ENCODE results near the gene IGSF3. TPM values are rescaled to one million over a fixed set of nuclear protein-coding genes. Genes with fewer than 3 reads are reported as not detected.

IGSF3 gene
- total RNA-seq, 1 donor from 2014 or later: 3.8 TPM

- DNase-seq (ENCODE audit: low read depth): no peak
Measured at GRCh38 chr1:116561563-116561962, 106.0 kb downstream of the IGSF3 start.

- no peak for DNase-seq (ENCODE audit: low read depth)
Measured at GRCh38 chr1:116560704-116561490, 106.6 kb downstream of the IGSF3 start.

GRCh38 chr1:116559304-116559761, 108.2 kb downstream of the IGSF3 start:
- no peak for DNase-seq (ENCODE audit: low read depth)

GRCh38 chr1:116558571-116558970, 109.0 kb downstream of the IGSF3 start:
- DNase-seq (ENCODE audit: low read depth): no peak

DNA sequence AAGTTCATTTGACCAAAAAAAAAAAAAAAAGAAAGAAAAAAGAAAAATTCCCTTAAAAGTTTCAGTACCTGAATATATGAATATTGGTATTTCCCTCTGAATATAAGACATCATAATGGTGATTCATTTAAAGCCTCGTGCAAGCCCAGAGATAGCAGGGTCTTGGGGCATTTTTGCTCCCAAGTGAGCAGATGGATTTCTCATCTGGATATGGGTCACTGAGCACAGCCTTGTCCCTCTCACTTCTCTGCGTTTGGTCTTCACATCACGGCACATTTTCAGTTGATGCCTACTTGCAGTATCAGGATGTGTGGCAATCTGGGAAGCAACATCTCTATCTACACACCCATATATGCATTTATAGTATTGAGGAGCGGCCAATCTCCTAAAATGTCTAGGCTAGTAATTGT, 109.4 kb downstream of the IGSF3 start:
- no peak for DNase-seq (ENCODE audit: low read depth)

- no peak for DNase-seq (ENCODE audit: low read depth)
Measured at GRCh38 chr1:116557323-116557878, 110.1 kb downstream of the IGSF3 start.

- peak; percentile 88 for DNase-seq (ENCODE audit: low read depth)
Measured at GRCh38 chr1:116556289-116557006, 111.1 kb downstream of the IGSF3 start.

- no peak for DNase-seq (ENCODE audit: low read depth)
Measured at GRCh38 chr1:116554924-116555323, 112.6 kb downstream of the IGSF3 start.

DNA sequence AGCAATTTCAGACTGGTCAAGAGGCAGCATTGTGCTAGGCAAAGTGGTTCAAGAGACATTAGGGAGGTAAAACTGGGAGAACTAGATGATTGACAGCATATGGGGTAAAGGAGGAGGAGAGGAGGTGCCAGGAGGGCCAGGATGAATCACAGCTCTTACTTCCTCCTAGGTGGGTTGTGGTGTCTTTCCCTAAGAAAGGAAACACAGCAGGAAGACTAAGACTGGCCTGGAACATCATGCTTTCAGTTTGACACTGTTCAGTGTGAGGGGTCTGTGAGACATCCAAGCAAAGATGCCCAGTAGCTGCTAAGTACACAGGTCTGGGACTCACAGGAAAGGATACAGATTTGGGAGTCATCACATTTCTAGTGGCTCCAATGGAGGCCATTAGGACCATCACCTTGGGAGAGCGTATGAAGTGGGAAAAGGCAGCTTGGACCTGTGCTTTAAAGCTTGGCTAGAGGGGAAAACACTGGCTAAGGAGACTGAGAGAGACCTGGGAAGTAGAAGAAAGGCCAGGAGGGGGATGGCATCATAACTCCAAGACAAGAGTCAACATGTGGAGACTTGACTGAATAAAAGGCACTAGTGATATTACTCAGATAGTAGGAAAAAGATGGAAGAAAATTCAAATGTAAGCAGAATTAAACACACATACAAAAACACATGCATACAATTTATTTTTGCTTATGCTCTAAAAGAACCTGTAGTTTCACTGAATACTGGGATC, 114.0 kb downstream of the IGSF3 start:
- DNase-seq (ENCODE audit: low read depth): no peak

DNA sequence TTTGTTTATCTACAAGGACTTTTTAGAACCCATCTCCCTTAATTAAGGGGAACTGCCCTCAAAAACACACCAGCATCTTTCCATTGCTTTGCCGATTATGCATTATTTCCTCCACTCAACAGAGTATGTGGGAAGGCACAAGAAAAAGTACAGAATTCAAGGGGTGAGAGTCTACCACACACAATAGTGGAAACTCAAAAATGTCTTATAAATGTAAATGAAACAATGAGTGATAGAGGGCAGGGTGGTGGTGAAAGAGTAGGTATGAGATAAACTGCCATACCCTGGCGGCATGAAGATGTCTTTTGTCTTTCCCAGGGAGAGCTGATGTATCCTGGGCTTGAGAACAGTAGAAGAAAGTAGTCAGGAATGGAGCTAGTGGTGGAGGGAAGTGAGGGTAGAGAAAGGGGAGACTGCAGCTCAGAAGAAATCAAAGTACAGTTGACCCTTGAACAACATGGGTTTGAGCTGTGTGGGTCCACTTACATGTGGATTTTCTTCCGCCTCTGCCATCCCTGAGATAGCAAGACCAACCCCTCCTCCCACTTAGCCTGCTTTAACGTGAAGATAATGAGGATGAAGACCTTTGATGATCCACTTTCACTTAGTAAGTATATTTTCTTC, 121.1 kb downstream of the IGSF3 start:
- no peak for DNase-seq (ENCODE audit: low read depth)

DNA sequence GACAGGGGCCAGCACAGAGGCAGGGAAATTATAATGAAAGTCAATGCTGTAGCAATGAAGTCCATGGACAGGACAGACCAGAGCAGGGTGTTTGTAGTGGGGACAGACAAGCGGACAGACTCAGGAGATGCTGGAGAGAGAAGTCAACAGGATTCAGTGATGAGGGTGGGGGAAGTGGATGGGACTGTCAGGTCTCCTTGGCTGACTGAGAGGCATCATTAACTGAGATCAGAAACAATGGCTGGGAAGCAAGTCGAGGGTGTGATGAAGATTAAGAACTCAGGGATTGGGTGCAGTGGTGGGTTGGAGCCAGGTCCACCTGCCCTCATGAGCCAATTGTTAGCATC, 122.2 kb downstream of the IGSF3 start:
- DNase-seq (ENCODE audit: low read depth): no peak

GRCh38 chr1:116544588-116545358, 122.8 kb downstream of the IGSF3 start:
- no peak for DNase-seq (ENCODE audit: low read depth)

DNA sequence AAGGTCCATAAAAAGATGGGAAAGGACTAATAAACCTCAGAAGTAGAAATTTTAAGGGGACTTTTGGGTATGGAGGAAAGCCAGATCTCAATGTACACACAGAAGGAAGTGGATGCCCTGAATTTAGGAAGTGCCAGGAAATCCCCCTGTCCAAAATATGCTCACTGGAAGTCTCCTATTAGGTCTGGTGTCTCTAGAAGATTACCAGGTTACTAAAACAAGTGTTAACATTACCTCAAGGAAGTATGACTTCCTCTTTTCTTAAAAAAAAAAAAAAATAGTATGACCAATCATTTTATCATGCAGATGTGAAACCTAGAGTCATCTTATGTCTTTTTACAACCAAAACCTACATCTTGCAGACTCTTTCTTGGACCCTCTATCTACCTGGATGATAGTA, 127.4 kb downstream of the IGSF3 start:
- DNase-seq (ENCODE audit: low read depth): no peak

DNA sequence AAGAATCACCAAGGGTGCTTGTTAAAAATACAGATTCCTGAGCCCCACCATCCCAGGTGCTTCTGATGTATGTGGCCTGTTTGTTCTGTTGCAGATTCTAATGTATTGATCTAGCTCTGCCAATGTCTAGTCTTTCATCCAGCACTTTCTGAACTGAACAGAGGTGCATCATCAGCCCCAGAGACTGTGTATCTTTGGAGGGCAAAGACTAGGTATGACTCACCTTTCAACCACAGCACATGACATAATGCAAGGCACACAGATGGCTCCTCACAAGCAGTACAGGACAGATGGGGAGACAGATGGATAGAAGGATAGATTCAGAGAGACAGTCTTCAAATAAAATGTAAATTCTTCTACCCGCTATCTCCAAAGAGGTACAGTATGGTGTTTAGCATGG, 129.0 kb downstream of the IGSF3 start:
- peak; percentile 33 for DNase-seq (ENCODE audit: low read depth)

GRCh38 chr1:116537898-116538297, 129.6 kb downstream of the IGSF3 start:
- DNase-seq (ENCODE audit: low read depth): no peak

- no peak for DNase-seq (ENCODE audit: low read depth)
Measured at GRCh38 chr1:116537040-116537831, 130.3 kb downstream of the IGSF3 start.

- DNase-seq (ENCODE audit: low read depth): no peak
Measured at GRCh38 chr1:116534014-116534739, 133.4 kb downstream of the IGSF3 start.

DNA sequence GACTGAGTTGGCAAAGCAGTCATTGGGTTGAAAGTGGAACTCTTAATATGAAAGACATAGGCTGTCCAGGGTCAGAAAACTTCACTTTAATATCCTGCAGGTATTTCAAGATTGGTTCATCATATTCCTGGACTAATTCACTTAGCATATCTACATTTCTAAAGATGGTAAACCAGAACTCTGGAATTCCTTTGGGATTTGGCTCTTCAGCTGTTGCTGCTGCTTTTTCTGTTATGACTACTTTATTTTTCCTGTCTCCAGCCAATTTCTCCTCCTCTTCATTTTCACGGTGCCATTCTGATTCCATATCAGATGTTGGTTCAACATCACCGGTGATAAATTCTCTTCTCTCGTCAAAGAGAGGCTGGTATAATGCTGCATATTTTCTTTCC, 134.1 kb downstream of the IGSF3 start:
- DNase-seq (ENCODE audit: low read depth): peak; percentile 30
